Activated B cell treated with CpG ODN at 0.5 μM for 24 hours (primary cell): ENCODE measurements around the gene ZSWIM6. TPM values are rescaled to one million over a fixed set of nuclear protein-coding genes. Genes with fewer than 3 reads are reported as not detected.
A peak's percentile ranks its signal among the peaks of the same experiment; 100 is the strongest.
"Not testable (repeated sequence)": the region's sequence is repeated elsewhere in the genome, so short reads cannot be mapped to it uniquely, and the experiment has no call there.

Source experiments
- ATAC-seq: fragments of 200-7000 bp; cut with Tn5 transposase; one replicate; pipeline ENCODE4 v1.10.0; 2021; ENCODE audit warnings: low read depth, mild to moderate bottlenecking, moderate library complexity
- CTCF ChIA-PET: fragments of 350-600 bp; sonication (Branson Sonifier 250); formaldehyde crosslinking; loops from one replicate; lab custom pipeline; 2021; ENCODE audit warnings: antibody characterized with exemption; lab: Charles Lee
- POLR2A ChIA-PET: fragments of 350-600 bp; sonication (Branson Sonifier 250); formaldehyde crosslinking; loops from one replicate; lab custom pipeline; 2021; ENCODE audit warnings: antibody characterized with exemption; lab: Charles Lee
- DNase-seq: peaks from one replicate; pipeline ENCODE4 v3.0.0; 2022
- H3K27ac Mint-ChIP-seq: one replicate; pipeline ENCODE4 v1.8.0; 2020; ENCODE audit warnings: mixed read lengths
- H3K27me3 Mint-ChIP-seq: one replicate; pipeline ENCODE4 v1.8.0; 2021; ENCODE audit warnings: mixed read lengths
- H3K36me3 Mint-ChIP-seq: one replicate; pipeline ENCODE4 v1.8.0; 2021; ENCODE audit warnings: low read depth, mixed read lengths
- H3K4me1 Mint-ChIP-seq: one replicate; pipeline ENCODE4 v1.8.0; 2021; ENCODE audit warnings: mixed read lengths
- H3K4me3 Mint-ChIP-seq: one replicate; pipeline ENCODE4 v1.8.0; 2020; ENCODE audit warnings: mild to moderate bottlenecking, mixed read lengths
- H3K9me3 Mint-ChIP-seq: one replicate; pipeline ENCODE4 v1.8.0; 2020; ENCODE audit warnings: mixed read lengths
- CTCF ChIP-seq: fragments of 200-600 bp; IDR thresholded peaks from one replicate; pipeline ENCODE4 v1.8.0; 2022; ENCODE audit warnings: antibody characterized with exemption, mild to moderate bottlenecking
- intact Hi-C: fragments of 100-400 bp; cut with micrococcal nuclease; formaldehyde crosslinking; loops from one replicate; pipeline ENCODE4 v1.15.1; 2024
- total RNA-seq: library from RNA; stranded (reverse); gene quantifications from 2 replicates; pipeline ENCODE4 v1.2.3, GENCODE V29; 2022

Gene ZSWIM6
- total RNA-seq, 1 donor from 2014 or later, result 8.5 TPM

GRCh38 chr5:61402244-61402823 is 70.3 kb downstream of the ZSWIM6 start:
- Mint-ChIP-seq H3K27ac (no peak overlapping the region), H3K36me3 (no peaks in the 10 kb centered on the region), H3K27me3 (no peaks in the 10 kb centered on the region), H3K4me3 (no peak overlapping the region), H3K4me1 (peaks cover 31% of the 10 kb centered on the region), H3K9me3 (no peaks in the 10 kb centered on the region)
- intact Hi-C loops, result no loop called here
- ATAC-seq (no peak), DNase-seq (no peak)
- POLR2A ChIA-PET, result no interaction called here
- no peak for TF ChIP-seq CTCF
- CTCF ChIA-PET, result no interaction called here

DNA sequence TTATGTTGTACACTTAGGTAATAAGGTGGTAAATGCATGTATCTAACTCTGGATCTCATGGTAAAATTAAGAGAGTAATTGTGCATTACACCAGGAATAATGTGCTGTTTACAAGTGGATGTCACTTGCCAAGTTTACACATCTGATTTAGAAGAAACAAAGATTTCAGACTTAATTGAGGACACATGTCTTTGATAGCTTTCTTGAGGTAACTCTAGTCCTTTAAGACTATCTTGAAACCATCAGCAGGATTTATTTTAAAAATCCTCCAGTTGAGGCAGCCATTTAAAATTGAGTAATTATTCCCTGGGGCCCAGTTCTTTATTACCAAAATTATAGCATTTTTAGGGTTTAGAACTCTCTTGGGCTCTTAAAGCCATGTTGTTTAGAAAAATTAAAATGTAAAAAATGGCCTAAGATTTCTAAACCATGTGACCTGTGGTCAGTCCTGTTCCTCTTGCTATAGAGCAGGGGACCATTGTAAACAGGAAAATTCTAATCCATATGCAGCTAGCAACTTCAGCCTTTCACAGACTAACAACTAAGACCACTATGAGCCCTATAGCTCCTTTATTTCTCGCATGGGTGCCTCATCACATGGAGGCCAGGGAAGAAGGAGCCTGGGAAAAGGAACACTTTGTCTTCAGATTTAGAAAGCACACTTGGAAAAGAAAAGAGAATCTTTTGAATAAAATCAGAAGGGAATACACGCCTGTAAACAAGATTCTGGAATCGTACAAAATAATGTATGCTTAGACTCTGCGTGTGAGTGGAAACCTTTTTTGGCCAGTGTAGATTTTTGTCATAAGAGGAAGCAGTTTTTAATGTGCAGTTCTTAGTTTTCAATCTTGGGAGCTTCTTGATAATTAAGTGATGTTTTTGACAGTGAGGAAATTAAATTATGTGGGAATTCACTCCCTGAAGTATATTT is 71.2 kb downstream of the ZSWIM6 start:
- DNase-seq, result no peak
- Mint-ChIP-seq H3K27ac (no peak overlapping the region), H3K4me3 (no peak overlapping the region), H3K9me3 (no peaks in the 10 kb centered on the region), H3K4me1 (peaks cover 36% of the 10 kb centered on the region), H3K27me3 (no peaks in the 10 kb centered on the region), H3K36me3 (no peaks in the 10 kb centered on the region)
- intact Hi-C loops, result no loop called here
- no peak for TF ChIP-seq CTCF
- ChIA-PET CTCF (no interaction called here), POLR2A (interaction anchor here (1.4 kb wide), 1 partner anchor 71 kb away, joined by 3 read pairs; the partner anchor contains the start of gene ZSWIM6)
- no peak for ATAC-seq

DNA sequence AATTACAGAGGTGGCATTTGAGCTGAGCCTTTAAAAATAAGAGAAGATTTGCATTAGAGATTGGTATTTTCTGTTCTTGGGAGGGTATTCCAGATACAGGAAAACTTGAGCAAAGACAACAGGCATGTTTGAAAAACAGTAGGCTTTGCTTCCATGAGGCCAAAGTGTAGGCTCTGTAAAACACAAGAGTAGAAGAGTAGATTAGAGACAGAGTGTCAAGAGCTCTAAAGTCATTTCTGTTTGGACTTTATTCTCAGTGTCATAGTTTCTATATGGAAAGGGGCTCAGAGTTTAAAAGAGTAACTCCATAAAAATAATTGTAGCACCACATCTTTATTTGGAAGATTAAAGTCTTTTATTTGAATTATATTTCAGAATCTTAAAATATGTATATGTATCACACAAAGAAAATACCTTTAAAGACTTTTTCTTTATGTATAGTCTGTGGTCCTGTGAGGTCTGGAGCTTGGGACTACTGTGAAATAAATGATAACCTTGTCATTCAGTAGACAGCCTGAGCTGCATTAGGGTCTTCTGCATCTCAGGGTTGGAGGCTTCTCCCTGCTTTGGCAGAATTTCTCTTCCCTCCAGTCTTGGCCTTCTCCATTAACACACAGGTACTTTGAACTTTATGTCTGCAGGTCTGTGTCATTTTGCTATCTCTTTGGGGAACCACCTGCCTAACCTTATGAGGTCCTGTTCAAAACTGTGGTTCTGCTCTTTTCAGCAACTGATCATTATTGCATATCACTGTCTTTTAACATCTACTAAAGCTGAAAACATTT is 73.6 kb downstream of the ZSWIM6 start:
- no peak for TF ChIP-seq CTCF
- peaks cover 47% of the 10 kb centered on the region for H3K4me1 Mint-ChIP-seq
- intact Hi-C loops, result loop anchor here (5.0 kb wide), 2 partner anchors 458 to 1843 kb away; partner anchors contain the start of genes ERCC8 and NDUFAF2
- no peak for ATAC-seq
- POLR2A ChIA-PET, result interaction anchor here (0.6 kb wide), 2 partner anchors 72 to 74 kb away, joined by 4 to 5 read pairs; partner anchors contain the start of gene ZSWIM6
- CTCF ChIA-PET, result no interaction called here
- no peak overlapping the region for H3K4me3 Mint-ChIP-seq
- DNase-seq, result no peak
- H3K9me3 Mint-ChIP-seq, result no peaks in the 10 kb centered on the region
- no peak overlapping the region for H3K27ac Mint-ChIP-seq
- H3K27me3 Mint-ChIP-seq, result no peaks in the 10 kb centered on the region
- no peaks in the 10 kb centered on the region for H3K36me3 Mint-ChIP-seq

GRCh38 chr5:61406497-61406896 is 74.4 kb downstream of the ZSWIM6 start:
- DNase-seq, POLR2A ChIA-PET, H3K27me3 Mint-ChIP-seq, H3K27ac Mint-ChIP-seq, ATAC-seq, H3K9me3 Mint-ChIP-seq, CTCF ChIA-PET, H3K36me3 Mint-ChIP-seq, H3K4me3 Mint-ChIP-seq: not testable (repeated sequence)
- H3K4me1 Mint-ChIP-seq, result peaks cover 44% of the 10 kb centered on the region
- intact Hi-C loops, result loop anchor here (5.0 kb wide), 2 partner anchors 459 to 1844 kb away; partner anchors contain the start of genes ERCC8 and NDUFAF2

DNA sequence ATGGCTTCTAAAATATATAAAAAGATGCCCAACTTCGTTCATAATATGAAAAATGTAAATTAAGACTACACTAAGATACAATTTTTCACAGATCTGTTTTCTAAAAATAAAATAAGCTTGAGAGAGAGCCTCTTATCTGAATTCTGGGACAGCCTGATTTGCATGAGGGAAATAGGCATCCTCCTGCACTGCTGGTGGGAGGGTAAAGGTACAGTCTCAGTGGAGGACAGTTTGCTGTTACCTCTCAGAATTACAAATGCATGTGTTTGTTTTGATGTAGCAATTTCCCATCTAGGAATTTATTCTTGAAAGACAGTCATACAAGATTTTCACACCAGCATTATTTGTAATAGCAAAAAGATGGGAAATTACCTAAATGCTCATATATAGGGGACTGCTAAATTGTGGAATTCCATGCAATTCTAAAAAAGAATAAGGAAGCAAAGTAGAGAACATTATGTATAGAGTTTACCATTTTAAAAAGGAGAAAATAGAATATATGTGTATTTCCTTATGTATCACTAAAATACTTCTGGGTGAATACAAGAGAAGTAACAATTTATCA is 75.7 kb downstream of the ZSWIM6 start:
- H3K4me1 Mint-ChIP-seq, result peaks cover 34% of the 10 kb centered on the region
- intact Hi-C loops, result loop anchor here (1.0 to 5.0 kb wide), 7 partner anchors 75 to 1845 kb away; partner anchors contain the start of genes DEPDC1B, ERCC8, IPO11 and NDUFAF2
- CTCF ChIA-PET, result interaction anchor here (1.5 kb wide), 1 partner anchor 77 kb away, joined by 5 read pairs; no protein-coding TSS in a partner anchor

More for the DNA sequence above, 75.7 kb downstream of the ZSWIM6 start:
- H3K36me3 Mint-ChIP-seq, result no peaks in the 10 kb centered on the region
- H3K4me3 Mint-ChIP-seq, result peak overlapping the region; percentile 70
- POLR2A ChIA-PET, result interaction anchor here (0.6 to 2.2 kb wide), 3 partner anchors 77 to 249 kb away, joined by 3 to 43 read pairs (median 3); partner anchors contain the start of gene ZSWIM6
- no peaks in the 10 kb centered on the region for H3K27me3 Mint-ChIP-seq
- H3K9me3 Mint-ChIP-seq, result no peaks in the 10 kb centered on the region
- no peak for TF ChIP-seq CTCF
- DNase-seq, result no peak
- no peak overlapping the region for H3K27ac Mint-ChIP-seq
- no peak for ATAC-seq
